Stimulated activated naive CD8-positive, alpha-beta T cell treated with anti-CD3 and anti-CD28 coated beads, Interleukin-15, Interleukin-2, amounts not matched to agents 100 ng/mL and 50 ng/mL, for 24 hours (primary cell): Measurements from ENCODE around the gene COMMD4.
A peak's percentile ranks its signal among the peaks of the same experiment; 100 is the strongest.
"Not testable (repeated sequence)": the region's sequence is repeated elsewhere in the genome, so short reads cannot be mapped to it uniquely, and the experiment has no call there.

Experiments used
- H3K27ac Mint-ChIP-seq: one replicate; pipeline ENCODE4 v1.8.0; 2021; ENCODE audit warnings: mild to moderate bottlenecking, mixed read lengths
- H3K27me3 Mint-ChIP-seq: one replicate; pipeline ENCODE4 v1.8.0; 2021; ENCODE audit warnings: mixed read lengths
- H3K36me3 Mint-ChIP-seq: one replicate; pipeline ENCODE4 v1.8.0; 2021; ENCODE audit warnings: low read depth, mixed read lengths
- H3K4me1 Mint-ChIP-seq: one replicate; pipeline ENCODE4 v1.8.0; 2021; ENCODE audit warnings: low read depth, mixed read lengths
- H3K4me3 Mint-ChIP-seq: one replicate; pipeline ENCODE4 v1.8.0; 2021; ENCODE audit warnings: mild to moderate bottlenecking, mixed read lengths
- H3K9me3 Mint-ChIP-seq: one replicate; pipeline ENCODE4 v1.8.0; 2021; ENCODE audit warnings: mixed read lengths

Gene COMMD4

GRCh38 chr15:75347222-75348033 lies 11.6 kb downstream of the COMMD4 start:
- peak overlapping the region; percentile 68 for H3K4me3 Mint-ChIP-seq
- peaks cover 6% of the 10 kb centered on the region for H3K9me3 Mint-ChIP-seq
- peaks cover 13% of the 10 kb centered on the region for H3K36me3 Mint-ChIP-seq
- peaks cover 4% of the 10 kb centered on the region for H3K27me3 Mint-ChIP-seq
- H3K4me1 Mint-ChIP-seq, result peaks cover 36% of the 10 kb centered on the region
- H3K27ac Mint-ChIP-seq, result no peak overlapping the region

DNA sequence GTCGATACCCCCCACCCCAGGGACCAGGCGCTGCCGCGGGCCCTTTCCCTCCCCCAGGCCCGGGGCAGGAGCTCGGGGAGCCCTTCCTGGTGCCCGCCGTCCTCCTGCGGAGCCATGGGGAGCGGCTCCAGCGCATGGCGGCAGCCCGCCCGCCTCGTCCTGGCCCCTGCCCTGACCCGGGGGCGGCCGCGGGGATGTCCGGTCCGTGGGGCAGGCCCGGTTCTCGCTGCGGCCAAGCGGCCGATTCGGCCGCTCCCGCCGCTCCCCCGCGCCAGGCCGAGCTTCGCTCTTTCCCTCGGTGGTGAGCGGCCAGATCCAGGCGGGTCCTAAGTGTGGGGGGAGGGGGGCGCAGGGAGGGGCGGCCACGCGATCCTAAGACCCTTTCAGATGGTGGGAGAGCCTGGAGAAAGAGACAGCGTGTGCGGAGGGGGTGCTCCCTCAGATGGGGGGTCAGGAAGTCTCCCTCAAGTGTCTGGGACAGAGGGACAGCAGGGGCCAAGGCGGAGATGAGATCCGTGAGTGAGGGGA lies 12.2 kb downstream of the COMMD4 start:
- peak overlapping the region; percentile 68 for H3K4me3 Mint-ChIP-seq
- peaks cover 36% of the 10 kb centered on the region for H3K4me1 Mint-ChIP-seq

DNA sequence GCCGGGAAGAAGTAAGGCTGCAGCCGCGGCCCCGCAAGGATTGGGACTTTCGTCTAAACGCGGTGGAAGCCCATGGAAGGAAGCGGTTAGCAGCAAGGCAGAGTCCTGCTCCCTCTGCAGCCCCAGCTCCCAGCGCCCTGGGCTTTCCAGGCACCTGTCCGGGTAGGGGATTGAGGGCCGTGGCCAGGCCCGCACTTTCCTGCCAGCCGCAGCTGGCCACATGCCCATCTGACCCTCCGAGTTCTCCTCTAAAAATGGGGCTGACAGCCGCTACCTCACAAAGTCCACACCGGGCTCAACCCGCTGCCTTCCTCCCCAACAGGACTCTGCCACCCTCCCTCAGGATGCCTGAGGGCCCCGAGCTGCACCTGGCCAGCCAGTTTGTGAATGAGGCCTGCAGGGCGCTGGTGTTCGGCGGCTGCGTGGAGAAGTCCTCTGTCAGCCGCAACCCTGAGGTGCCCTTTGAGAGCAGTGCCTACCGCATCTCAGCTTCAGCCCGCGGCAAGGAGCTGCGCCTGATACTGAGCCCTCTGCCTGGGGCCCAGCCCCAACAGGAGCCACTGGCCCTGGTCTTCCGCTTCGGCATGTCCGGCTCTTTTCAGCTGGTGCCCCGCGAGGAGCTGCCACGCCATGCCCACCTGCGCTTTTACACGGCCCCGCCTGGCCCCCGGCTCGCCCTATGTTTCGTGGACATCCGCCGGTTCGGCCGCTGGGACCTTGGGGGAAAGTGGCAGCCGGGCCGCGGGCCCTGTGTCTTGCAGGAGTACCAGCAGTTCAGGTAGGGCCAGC lies 12.9 kb downstream of the COMMD4 start:
- Mint-ChIP-seq H3K9me3 (peaks cover 6% of the 10 kb centered on the region), H3K36me3 (peaks cover 16% of the 10 kb centered on the region), H3K4me3 (peak overlapping the region; percentile 62), H3K27me3 (peaks cover 4% of the 10 kb centered on the region), H3K4me1 (peaks cover 36% of the 10 kb centered on the region), H3K27ac (no peak overlapping the region)

More for the DNA sequence above, 12.2 kb downstream of the COMMD4 start:
- Mint-ChIP-seq H3K36me3 (peaks cover 13% of the 10 kb centered on the region), H3K27me3 (peaks cover 4% of the 10 kb centered on the region), H3K9me3 (peaks cover 6% of the 10 kb centered on the region), H3K27ac (no peak overlapping the region)

DNA sequence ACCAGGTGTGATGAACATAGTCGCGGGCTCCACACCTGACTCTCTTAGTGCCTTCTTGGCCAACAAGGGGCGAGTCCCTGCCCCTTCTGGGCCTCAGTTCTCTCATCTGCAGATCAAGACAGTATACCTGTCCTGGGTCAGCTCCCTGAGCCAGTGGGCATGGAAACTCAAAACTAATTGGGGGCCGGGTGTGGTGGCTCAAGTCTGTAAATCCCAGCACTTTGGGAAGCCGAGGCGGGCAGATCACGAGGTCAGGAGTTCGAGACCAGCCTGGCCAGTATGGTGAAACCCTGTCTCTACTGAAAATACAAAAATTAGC lies 13.4 kb downstream of the COMMD4 start:
- Mint-ChIP-seq H3K4me3 (peak overlapping the region; percentile 52), H3K4me1 (peaks cover 36% of the 10 kb centered on the region), H3K36me3 (peaks cover 16% of the 10 kb centered on the region)
- not testable (repeated sequence) for H3K27me3 Mint-ChIP-seq, H3K27ac Mint-ChIP-seq, H3K9me3 Mint-ChIP-seq

- Mint-ChIP-seq H3K4me3 (peak overlapping the region; percentile 52), H3K36me3 (peaks cover 16% of the 10 kb centered on the region), H3K27ac (peak overlapping the region; percentile 67), H3K27me3 (peaks cover 4% of the 10 kb centered on the region), H3K9me3 (peaks cover 6% of the 10 kb centered on the region), H3K4me1 (peaks cover 36% of the 10 kb centered on the region)
These were observed 14.2 kb downstream of the COMMD4 start for GRCh38 chr15:75349851-75350588.

DNA sequence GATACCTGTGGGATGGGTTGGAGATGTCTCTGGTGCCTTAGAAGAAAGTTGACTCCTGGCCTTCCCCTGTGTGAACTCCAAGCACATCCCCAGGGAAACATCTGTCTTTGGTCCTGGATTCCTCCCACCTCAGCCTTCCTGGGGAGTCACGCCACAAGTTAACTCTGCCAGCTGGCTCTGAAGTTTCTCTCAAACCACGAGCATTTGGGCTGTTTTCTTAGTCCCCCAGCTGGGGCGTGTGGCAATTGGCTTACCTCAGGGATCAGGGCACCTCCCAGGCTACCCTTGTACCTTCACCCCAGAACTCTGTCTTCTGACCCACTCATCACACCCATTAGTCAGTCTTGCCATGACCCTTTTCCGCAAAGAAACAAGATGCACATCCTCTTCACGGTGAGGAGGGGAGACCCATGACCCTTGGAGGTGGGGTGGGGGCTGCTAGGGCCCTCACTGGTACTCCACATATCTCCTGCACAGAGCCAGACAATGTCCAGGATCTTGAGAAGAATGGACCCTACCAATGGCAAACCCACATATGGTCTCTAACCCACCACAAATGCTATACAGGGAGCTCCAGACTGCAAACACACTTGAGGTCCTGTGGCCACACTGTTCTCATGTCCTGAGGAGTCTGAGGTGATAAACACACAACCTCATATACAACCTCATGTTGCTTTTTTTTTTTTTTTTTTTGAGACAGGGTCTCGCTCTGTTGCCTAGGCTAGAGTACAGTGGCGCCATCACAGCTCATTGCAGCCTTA lies 14.9 kb downstream of the COMMD4 start:
- H3K4me3 Mint-ChIP-seq, result no peak overlapping the region
- H3K4me1 Mint-ChIP-seq, result peaks cover 36% of the 10 kb centered on the region
- H3K9me3 Mint-ChIP-seq, result peaks cover 6% of the 10 kb centered on the region
- H3K27me3 Mint-ChIP-seq, result peaks cover 4% of the 10 kb centered on the region
- H3K27ac Mint-ChIP-seq, result peak overlapping the region; percentile 45
- peaks cover 16% of the 10 kb centered on the region for H3K36me3 Mint-ChIP-seq

- no peaks in the 10 kb centered on the region for H3K27me3 Mint-ChIP-seq
- peaks cover 16% of the 10 kb centered on the region for H3K36me3 Mint-ChIP-seq
- H3K4me3 Mint-ChIP-seq, result no peak overlapping the region
- H3K4me1 Mint-ChIP-seq, result peaks cover 27% of the 10 kb centered on the region
- peaks cover 6% of the 10 kb centered on the region for H3K9me3 Mint-ChIP-seq
- no peak overlapping the region for H3K27ac Mint-ChIP-seq
These were observed 16.6 kb downstream of the COMMD4 start for GRCh38 chr15:75352186-75353080.

- Mint-ChIP-seq H3K27me3 (no peaks in the 10 kb centered on the region), H3K36me3 (peaks cover 17% of the 10 kb centered on the region), H3K27ac (no peak overlapping the region)
These were observed 17.7 kb downstream of the COMMD4 start for GRCh38 chr15:75353604-75354003.

GRCh38 chr15:75354454-75354853 lies 18.6 kb downstream of the COMMD4 start:
- H3K27me3 Mint-ChIP-seq, result no peaks in the 10 kb centered on the region
- peaks cover 19% of the 10 kb centered on the region for H3K36me3 Mint-ChIP-seq
- H3K9me3 Mint-ChIP-seq, result peaks cover 6% of the 10 kb centered on the region
- H3K27ac Mint-ChIP-seq, result no peak overlapping the region
- peaks cover 18% of the 10 kb centered on the region for H3K4me1 Mint-ChIP-seq
- H3K4me3 Mint-ChIP-seq, result no peak overlapping the region

More at GRCh38 chr15:75353604-75354003, 17.7 kb downstream of the COMMD4 start:
- Mint-ChIP-seq H3K9me3 (peaks cover 6% of the 10 kb centered on the region), H3K4me1 (peaks cover 22% of the 10 kb centered on the region), H3K4me3 (no peak overlapping the region)

GRCh38 chr15:75355369-75355768 lies 19.5 kb downstream of the COMMD4 start:
- peaks cover 14% of the 10 kb centered on the region for H3K36me3 Mint-ChIP-seq
- H3K9me3 Mint-ChIP-seq, result no peaks in the 10 kb centered on the region
- no peak overlapping the region for H3K27ac Mint-ChIP-seq
- H3K4me1 Mint-ChIP-seq, result peaks cover 9% of the 10 kb centered on the region
- no peak overlapping the region for H3K4me3 Mint-ChIP-seq
- H3K27me3 Mint-ChIP-seq, result no peaks in the 10 kb centered on the region

DNA sequence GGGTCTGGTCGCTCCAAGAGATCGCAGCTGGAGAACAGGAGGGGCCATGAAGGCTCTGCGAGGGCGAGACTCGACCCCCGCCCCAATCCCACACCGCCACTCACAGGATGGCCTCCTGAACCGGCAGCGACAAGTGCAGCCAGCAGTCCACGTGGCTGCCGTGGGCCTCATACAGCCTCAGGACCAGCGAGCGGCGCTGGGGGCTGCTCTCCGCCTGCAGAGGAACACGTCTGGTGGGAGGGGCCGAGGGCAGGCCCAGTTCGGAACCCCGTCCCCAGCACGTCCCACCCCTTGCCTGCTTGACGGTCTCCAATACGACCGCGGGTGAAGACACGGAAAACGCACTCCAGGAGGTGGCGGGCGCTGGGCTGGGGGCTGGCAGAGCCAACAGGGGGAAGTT lies 20.1 kb downstream of the COMMD4 start:
- H3K4me3 Mint-ChIP-seq, result no peak overlapping the region
- H3K36me3 Mint-ChIP-seq, result peaks cover 14% of the 10 kb centered on the region
- no peaks in the 10 kb centered on the region for H3K27me3 Mint-ChIP-seq
- no peak overlapping the region for H3K27ac Mint-ChIP-seq
- peaks cover 2% of the 10 kb centered on the region for H3K4me1 Mint-ChIP-seq
- H3K9me3 Mint-ChIP-seq, result no peaks in the 10 kb centered on the region

GRCh38 chr15:75356517-75356916 lies 20.7 kb downstream of the COMMD4 start:
- no peak overlapping the region for H3K4me3 Mint-ChIP-seq
- no peaks in the 10 kb centered on the region for H3K4me1 Mint-ChIP-seq
- no peak overlapping the region for H3K27ac Mint-ChIP-seq
- H3K36me3 Mint-ChIP-seq, result peaks cover 14% of the 10 kb centered on the region
- H3K9me3 Mint-ChIP-seq, result no peaks in the 10 kb centered on the region
- H3K27me3 Mint-ChIP-seq, result no peaks in the 10 kb centered on the region

- no peaks in the 10 kb centered on the region for H3K9me3 Mint-ChIP-seq
- H3K4me3 Mint-ChIP-seq, result no peak overlapping the region
- no peaks in the 10 kb centered on the region for H3K27me3 Mint-ChIP-seq
- H3K4me1 Mint-ChIP-seq, result no peaks in the 10 kb centered on the region
- H3K27ac Mint-ChIP-seq, result no peak overlapping the region
- peaks cover 16% of the 10 kb centered on the region for H3K36me3 Mint-ChIP-seq
These were observed 22.3 kb downstream of the COMMD4 start for GRCh38 chr15:75357976-75358673.
